Measurements from ENCODE around the gene CHPT1. TPM values are rescaled to one million over a fixed set of nuclear protein-coding genes. Genes with fewer than 3 reads are reported as not detected.

CHPT1 gene
- total and polyA plus RNA-seq, 2 of the 13 experiments (the other 11 are each of a cell fraction or from before 2014, with no cell fraction given): 117 to 178 TPM

DNA sequence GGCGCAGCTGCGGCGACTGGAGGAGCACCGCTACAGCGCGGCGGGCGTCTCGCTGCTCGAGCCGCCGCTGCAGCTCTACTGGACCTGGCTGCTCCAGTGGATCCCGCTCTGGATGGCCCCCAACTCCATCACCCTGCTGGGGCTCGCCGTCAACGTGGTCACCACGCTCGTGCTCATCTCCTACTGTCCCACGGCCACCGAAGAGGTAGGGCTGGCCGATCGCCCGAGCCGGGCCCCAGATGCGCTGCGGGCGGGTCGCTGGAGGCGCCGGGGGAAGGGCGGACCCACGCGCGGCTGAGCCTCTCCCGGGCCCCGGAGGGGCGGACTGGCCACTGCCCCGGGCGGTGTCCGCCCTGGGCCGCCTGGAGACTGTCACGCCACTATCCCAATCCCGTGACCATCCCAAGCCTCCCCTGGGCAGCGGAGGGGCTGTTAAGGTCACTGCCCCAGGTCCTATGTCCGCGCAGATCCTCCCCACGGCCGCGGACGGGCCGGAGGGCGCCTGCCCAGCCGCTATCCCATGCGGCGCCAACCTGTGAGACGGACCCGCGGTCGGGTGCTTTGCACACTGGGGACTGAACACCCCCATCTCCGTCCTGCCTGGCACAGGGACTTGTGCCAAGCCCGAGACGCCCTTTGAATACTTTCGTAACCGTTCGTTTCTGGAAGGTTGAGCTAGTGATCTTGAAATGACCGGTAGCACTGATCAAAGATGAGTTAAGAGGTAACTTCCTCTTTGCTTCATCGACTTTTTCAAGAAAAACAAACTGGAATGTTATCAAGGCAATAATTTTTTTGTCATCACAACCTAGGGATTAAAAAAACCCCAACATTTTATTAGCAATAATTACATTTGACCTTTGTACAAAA lies 725 bp downstream of the CHPT1 start (continued):
- TF ChIP-seq ATF1 (CRISPR knock-in tag; IDR thresholded peaks at IDR 0.05): no peak
- TF ChIP-seq, protein P1, sequence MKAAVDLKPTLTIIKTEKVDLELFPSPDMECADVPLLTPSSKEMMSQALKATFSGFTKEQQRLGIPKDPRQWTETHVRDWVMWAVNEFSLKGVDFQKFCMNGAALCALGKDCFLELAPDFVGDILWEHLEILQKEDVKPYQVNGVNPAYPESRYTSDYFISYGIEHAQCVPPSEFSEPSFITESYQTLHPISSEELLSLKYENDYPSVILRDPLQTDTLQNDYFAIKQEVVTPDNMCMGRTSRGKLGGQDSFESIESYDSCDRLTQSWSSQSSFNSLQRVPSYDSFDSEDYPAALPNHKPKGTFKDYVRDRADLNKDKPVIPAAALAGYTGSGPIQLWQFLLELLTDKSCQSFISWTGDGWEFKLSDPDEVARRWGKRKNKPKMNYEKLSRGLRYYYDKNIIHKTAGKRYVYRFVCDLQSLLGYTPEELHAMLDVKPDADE (CRISPR knock-in tag; IDR thresholded peaks at IDR 0.05): no peak
- TF ChIP-seq ZNF468 (CRISPR knock-in tag; IDR thresholded peaks at IDR 0.05): no peak
- TF ChIP-seq ZNF343 (CRISPR knock-in tag; IDR thresholded peaks at IDR 0.05): no peak
- TF ChIP-seq PTBP1 (IDR thresholded peaks at IDR 0.05; ENCODE audit: low read depth, low read length, poor library complexity, severe bottlenecking): no peak
- TF ChIP-seq ZNF850 (CRISPR knock-in tag; conservative IDR thresholded peaks at IDR 0.05): no peak
- TF ChIP-seq NR2F2 (IDR thresholded peaks at IDR 0.05; ENCODE audit: borderline replicate concordance, low read depth): no peak
- TF ChIP-seq MTA1 (CRISPR knock-in tag; IDR thresholded peaks at IDR 0.05; ENCODE audit: borderline replicate concordance): peak; percentile 52; the same call in 1 of the 2 replicates
- TF ChIP-seq, protein P2, sequence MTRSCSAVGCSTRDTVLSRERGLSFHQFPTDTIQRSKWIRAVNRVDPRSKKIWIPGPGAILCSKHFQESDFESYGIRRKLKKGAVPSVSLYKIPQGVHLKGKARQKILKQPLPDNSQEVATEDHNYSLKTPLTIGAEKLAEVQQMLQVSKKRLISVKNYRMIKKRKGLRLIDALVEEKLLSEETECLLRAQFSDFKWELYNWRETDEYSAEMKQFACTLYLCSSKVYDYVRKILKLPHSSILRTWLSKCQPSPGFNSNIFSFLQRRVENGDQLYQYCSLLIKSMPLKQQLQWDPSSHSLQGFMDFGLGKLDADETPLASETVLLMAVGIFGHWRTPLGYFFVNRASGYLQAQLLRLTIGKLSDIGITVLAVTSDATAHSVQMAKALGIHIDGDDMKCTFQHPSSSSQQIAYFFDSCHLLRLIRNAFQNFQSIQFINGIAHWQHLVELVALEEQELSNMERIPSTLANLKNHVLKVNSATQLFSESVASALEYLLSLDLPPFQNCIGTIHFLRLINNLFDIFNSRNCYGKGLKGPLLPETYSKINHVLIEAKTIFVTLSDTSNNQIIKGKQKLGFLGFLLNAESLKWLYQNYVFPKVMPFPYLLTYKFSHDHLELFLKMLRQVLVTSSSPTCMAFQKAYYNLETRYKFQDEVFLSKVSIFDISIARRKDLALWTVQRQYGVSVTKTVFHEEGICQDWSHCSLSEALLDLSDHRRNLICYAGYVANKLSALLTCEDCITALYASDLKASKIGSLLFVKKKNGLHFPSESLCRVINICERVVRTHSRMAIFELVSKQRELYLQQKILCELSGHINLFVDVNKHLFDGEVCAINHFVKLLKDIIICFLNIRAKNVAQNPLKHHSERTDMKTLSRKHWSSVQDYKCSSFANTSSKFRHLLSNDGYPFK (CRISPR knock-in tag; IDR thresholded peaks at IDR 0.05; ENCODE audit: borderline replicate concordance): no peak
- no peak for TF ChIP-seq SNRNP70 (IDR thresholded peaks at IDR 0.05; ENCODE audit: low read depth, low read length)
- no peak for TF ChIP-seq ATM (IDR thresholded peaks at IDR 0.05; ENCODE audit: borderline replicate concordance)
- no peak for TF ChIP-seq U2AF2 (IDR thresholded peaks at IDR 0.05; ENCODE audit: low read depth, low read length)
- TF ChIP-seq, protein P3, sequence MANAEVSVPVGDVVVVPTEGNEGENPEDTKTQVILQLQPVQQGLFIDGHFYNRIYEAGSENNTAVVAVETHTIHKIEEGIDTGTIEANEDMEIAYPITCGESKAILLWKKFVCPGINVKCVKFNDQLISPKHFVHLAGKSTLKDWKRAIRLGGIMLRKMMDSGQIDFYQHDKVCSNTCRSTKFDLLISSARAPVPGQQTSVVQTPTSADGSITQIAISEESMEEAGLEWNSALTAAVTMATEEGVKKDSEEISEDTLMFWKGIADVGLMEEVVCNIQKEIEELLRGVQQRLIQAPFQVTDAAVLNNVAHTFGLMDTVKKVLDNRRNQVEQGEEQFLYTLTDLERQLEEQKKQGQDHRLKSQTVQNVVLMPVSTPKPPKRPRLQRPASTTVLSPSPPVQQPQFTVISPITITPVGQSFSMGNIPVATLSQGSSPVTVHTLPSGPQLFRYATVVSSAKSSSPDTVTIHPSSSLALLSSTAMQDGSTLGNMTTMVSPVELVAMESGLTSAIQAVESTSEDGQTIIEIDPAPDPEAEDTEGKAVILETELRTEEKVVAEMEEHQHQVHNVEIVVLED (CRISPR knock-in tag; IDR thresholded peaks at IDR 0.05; ENCODE audit: borderline replicate concordance): no peak; the same call in 1 of the 2 replicates
- TF ChIP-seq RAD21 (CRISPR knock-in tag; IDR thresholded peaks at IDR 0.05): no peak
- TF ChIP-seq RXRA (CRISPR knock-in tag; IDR thresholded peaks at IDR 0.05): peak; percentile 33; the same call in 1 of the 2 replicates
- no peak for TF ChIP-seq ZNF253 (CRISPR knock-in tag; IDR thresholded peaks at IDR 0.05; ENCODE audit: borderline replicate concordance)
- no peak for TF ChIP-seq YEATS4 (CRISPR knock-in tag; IDR thresholded peaks at IDR 0.05; ENCODE audit: borderline replicate concordance)
- TF ChIP-seq JARID2 (CRISPR knock-in tag; IDR thresholded peaks at IDR 0.05; ENCODE audit: insufficient replicate concordance): no peak
- peak; percentile 72; the same call in 1 of the 2 replicates for TF ChIP-seq ZFP82 (CRISPR knock-in tag; IDR thresholded peaks at IDR 0.05; ENCODE audit: borderline replicate concordance)
- TF ChIP-seq, protein P4, sequence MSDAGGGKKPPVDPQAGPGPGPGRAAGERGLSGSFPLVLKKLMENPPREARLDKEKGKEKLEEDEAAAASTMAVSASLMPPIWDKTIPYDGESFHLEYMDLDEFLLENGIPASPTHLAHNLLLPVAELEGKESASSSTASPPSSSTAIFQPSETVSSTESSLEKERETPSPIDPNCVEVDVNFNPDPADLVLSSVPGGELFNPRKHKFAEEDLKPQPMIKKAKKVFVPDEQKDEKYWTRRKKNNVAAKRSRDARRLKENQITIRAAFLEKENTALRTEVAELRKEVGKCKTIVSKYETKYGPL (CRISPR knock-in tag; IDR thresholded peaks at IDR 0.05): no peak
